Left lung (tissue), 10 donors: Measurements from ENCODE around the gene KLHDC3. TPM values are rescaled to one million over a fixed set of nuclear protein-coding genes. Genes with fewer than 3 reads are reported as not detected.

Experiments used
- ATAC-seq: fragments of 200-7000 bp; cut with Tn5 transposase; one replicate; pipeline ENCODE4 v1.9.1; 2020; ENCODE audit warnings: moderate library complexity
- DNase-seq, 4 donors: peaks; one replicate each; pipeline ENCODE4 v3.0.0-alpha.2; 2013 to 2020
- H3K27ac ChIP-seq, 2 donors: fragments of 200-600 bp; sonication (generic) in 1 of 2; one replicate each; pipeline versions ENCODE4 v1.5.0 to v1.8.0; 2020 to 2021
- H3K27me3 ChIP-seq, 2 donors: fragments of 200-600 bp; sonication (generic) in 1 of 2; one replicate each; pipeline versions ENCODE4 v1.5.0 to v1.8.0; 2020 to 2021
- H3K36me3 ChIP-seq, 2 donors: fragments of 200-600 bp; sonication (generic) in 1 of 2; one replicate each; pipeline versions ENCODE4 v1.5.0 to v1.8.0; 2020 to 2021
- H3K4me1 ChIP-seq, 2 donors: fragments of 200-600 bp; one replicate each; pipeline ENCODE4 v1.8.0; 2021
- H3K4me3 ChIP-seq, 2 donors: fragments of 200-600 bp; sonication (generic) in 1 of 2; one replicate each; pipeline versions ENCODE4 v1.5.0 to v1.8.0; 2020 to 2021; ENCODE audit warnings: mild to moderate bottlenecking in 1 of 2
- H3K9me3 ChIP-seq, 2 donors: fragments of 200-600 bp; sonication (generic) in 1 of 2; one replicate each; pipeline versions ENCODE4 v1.5.0 to v1.8.0; 2020 to 2021
- intact Hi-C, 2 donors: fragments of 100-400 bp; cut with DNase I; formaldehyde crosslinking; loops; one replicate each; pipeline versions ENCODE4 v1.11.2 to v1.14.2; 2022
- polyA plus RNA-seq, 6 donors: library from polyadenylated mRNA; unstranded; fragments of 120-200 nt; gene quantifications; one replicate each; pipeline ENCODE4 v1.2.1, GENCODE V29; 2013; ENCODE audit not compliant: insufficient read length in 6 of 6
- total RNA-seq, 2 donors: library from RNA; stranded (reverse); fragmentation: NEBNext Ultra II Directional; extraction: Animal tissue kit (Norgen Biotek cat#: 25700); gene quantifications; one replicate each; pipeline ENCODE4 v1.2.1, GENCODE V29; 2021
- TF ChIP-seq, protein P1 (sequence below), 2 donors: fragments of 200-600 bp; sonication (generic) in 1 of 2; IDR thresholded peaks; one replicate each; pipeline versions ENCODE4 v1.5.0 to v1.8.0; 2021; ENCODE audit warnings: antibody characterized with exemption in 2 of 2
- donor health status: DM: no; HTN: yes; CAD: no.
- donor health status: DM: no; HTN: no; CAD: no.

The KLHDC3 gene
- total and polyA plus RNA-seq, 8 donors, result 50.5 to 110 (median 97.1) TPM

DNA sequence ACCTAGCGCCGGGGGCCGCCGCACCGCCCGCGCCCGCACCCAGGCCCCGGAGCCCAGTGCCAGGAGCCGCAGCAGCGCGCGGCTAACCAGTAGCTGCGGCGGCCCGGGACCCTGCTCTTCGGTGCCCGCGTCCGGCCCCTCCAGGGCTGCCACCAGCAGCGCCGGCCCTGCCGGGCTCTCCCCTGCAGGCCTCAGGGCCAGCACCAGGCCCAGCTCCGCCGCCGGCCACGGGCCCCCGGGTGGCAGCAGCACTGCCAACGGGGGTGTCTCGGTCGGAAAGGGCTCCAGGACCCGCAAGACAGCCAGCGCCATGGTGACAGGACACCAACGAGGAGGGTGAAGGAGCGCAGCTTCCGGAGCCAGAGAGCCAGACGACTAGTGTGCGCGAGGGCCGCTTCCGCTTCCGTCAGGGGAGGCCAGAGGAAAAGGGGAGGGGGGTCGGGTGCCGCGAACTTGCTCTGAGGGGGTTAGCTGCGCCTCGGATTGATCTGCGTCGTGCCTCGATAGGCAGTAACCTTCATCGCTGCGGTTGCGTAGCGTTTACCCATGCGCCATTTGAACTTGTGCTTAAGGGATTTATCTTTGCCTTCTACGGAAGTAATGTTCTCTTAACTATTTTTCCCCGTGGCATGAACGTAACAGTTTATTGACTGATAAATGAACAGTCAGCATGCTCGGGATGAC is 35.1 kb upstream of the KLHDC3 start, which contains the start of gene PEX6:
Gene PEX6, minus strand, starts transcription at position 343 of the 684 bp plus-strand sequence. Its CDS starts 31 bp downstream, at position 312.
- TF ChIP-seq, protein P1, sequence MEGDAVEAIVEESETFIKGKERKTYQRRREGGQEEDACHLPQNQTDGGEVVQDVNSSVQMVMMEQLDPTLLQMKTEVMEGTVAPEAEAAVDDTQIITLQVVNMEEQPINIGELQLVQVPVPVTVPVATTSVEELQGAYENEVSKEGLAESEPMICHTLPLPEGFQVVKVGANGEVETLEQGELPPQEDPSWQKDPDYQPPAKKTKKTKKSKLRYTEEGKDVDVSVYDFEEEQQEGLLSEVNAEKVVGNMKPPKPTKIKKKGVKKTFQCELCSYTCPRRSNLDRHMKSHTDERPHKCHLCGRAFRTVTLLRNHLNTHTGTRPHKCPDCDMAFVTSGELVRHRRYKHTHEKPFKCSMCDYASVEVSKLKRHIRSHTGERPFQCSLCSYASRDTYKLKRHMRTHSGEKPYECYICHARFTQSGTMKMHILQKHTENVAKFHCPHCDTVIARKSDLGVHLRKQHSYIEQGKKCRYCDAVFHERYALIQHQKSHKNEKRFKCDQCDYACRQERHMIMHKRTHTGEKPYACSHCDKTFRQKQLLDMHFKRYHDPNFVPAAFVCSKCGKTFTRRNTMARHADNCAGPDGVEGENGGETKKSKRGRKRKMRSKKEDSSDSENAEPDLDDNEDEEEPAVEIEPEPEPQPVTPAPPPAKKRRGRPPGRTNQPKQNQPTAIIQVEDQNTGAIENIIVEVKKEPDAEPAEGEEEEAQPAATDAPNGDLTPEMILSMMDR (IDR thresholded peaks at IDR 0.05), result no peak
- Histone ChIP-seq H3K36me3 (peaks cover 0 to 3% of the 10 kb centered on the region in 2 donors), H3K27me3 (no peaks in the 10 kb centered on the region), H3K27ac (peak within 1 kb of the TSS; percentile 67 to 93), H3K4me3 (peak within 1 kb of the TSS; percentile 95 to 96), H3K9me3 (no peaks in the 10 kb centered on the region), H3K4me1 (peaks cover 11 to 41% of the 10 kb centered on the region in 2 donors)
- intact Hi-C loops, result no loop called here
- DNase-seq (peak; percentile 82 to 99 (median 91)), ATAC-seq (peak; percentile 95)

DNA sequence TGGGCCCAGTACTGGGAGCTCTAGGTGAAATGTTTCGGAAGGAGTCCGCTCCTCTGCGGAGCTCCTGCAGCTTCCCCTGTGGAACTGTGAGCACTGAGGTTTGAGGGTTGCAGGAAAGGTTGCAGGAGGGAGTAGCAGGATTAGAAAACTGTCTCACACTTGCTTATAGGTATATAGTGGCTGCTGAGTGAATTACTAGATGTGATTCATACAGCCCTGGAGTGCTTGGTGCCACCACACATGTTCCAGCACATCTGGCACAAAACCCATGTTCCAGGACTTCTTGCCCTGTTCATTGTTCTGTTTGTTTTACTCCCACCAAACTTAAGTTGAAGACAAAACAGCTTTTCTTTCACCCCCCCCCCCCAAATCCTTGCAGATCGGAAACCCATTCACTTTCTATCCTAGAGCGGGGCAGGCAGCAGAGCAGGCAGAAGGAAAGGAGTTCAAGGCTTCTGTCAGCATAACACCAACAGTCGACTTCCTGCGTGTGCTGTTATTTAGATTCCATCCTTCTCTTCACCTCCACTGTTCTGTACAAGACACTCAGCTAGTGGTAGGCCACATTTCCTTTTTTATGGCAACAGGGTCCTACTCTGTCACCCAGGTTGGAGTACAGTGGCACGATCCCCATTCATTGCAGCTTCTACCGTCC is 34.4 kb upstream of the KLHDC3 start:
- Histone ChIP-seq H3K27me3 (no peaks in the 10 kb centered on the region), H3K9me3 (no peaks in the 10 kb centered on the region), H3K4me3 (peak overlapping the region; percentile 95 to 96), H3K36me3 (no peaks in the 10 kb centered on the region), H3K4me1 (peaks cover 11 to 41% of the 10 kb centered on the region in 2 donors), H3K27ac (peak overlapping the region; percentile 67 to 93)
- DNase-seq, result peak in 1 of 4 donors; percentile 8
- ATAC-seq, result peak; percentile 5
- intact Hi-C loops, result no loop called here
- TF ChIP-seq, protein P1 (IDR thresholded peaks at IDR 0.05), result no peak

DNA sequence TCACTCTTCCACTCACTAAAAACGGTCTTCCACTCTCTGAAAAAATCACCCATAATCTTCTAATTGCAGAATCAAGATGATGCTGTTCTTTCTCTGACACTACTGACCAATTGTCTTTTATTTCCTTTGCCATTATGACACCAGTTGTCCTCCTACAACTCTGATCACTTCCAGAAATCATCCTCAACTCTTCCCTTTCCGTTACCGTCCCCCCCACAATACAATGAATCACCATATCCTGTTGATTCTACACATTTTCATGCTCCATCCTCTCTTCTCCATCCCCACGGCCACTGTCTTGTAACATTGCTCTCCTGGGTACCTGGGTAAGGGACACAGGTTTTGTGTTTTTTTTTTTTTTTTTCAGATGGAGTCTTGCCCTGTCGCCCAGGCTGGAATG is 32.2 kb upstream of the KLHDC3 start:
- DNase-seq (no peak), ATAC-seq (no peak)
- intact Hi-C loops, result no loop called here
- H3K4me1 ChIP-seq, result peaks cover 20 to 55% of the 10 kb centered on the region in 2 donors
- H3K9me3 ChIP-seq, result no peaks in the 10 kb centered on the region
- no peak overlapping the region for H3K27ac ChIP-seq
- no peaks in the 10 kb centered on the region for H3K36me3 ChIP-seq
- TF ChIP-seq, protein P1 (IDR thresholded peaks at IDR 0.05), result no peak
- no peak overlapping the region for H3K4me3 ChIP-seq
- H3K27me3 ChIP-seq, result no peaks in the 10 kb centered on the region

DNA sequence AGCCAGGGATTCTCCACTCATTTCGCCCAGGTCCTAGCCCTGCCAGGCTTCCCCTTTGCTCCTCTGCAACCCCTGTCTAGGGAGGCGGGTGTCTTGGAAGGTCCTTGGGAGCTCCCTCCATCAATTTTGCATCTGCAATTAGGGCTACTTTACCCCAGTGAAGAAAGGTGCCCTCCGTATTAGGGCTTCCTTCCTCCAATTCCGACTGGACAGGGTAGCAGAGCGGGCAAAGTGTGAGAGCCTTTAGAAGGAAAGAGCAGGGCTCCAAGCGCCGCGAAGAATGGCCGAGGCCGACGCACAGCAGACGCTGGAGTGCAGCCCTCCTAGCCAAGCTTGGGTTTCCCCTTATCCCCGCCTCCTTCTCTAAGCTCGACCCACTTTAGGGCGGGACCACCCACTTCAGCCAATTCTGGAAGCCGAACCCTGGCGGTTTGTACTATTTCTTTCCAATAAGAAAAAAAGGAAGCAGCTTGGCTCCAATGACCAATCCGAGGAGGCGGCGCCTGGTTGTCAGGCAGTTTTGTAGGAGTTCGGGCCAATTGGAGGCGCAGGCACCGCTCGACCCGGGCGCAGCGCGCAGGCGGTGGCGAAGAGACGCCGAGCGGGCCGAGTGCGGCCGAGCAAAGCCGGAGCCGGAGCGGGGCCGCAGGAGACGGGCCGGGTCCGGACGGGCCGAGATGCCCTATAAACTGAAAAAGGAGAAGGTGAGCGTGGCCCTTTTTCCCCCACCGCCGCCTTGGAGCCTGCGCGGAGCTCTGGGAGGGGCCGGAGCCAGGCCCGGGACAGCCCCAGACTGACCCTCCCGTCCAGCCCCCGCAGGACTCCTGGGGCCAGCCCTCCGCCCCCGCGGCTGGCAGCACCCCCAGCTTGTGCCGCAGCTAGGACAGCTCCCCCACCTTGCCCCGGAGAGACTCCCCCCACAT is 29.8 kb upstream of the KLHDC3 start, which contains the start of gene PPP2R5D:
Gene PPP2R5D, plus strand, starts transcription at position 570 of the 923 bp plus-strand sequence. Its CDS starts 108 bp downstream, at position 678.
- intact Hi-C loops, result no loop called here
- no peaks in the 10 kb centered on the region for H3K9me3 ChIP-seq
- ATAC-seq (peak; percentile 96), DNase-seq (peak; percentile 95 to 98 (median 97))
- peak within 1 kb of the TSS; percentile 69 to 87 for H3K27ac ChIP-seq
- TF ChIP-seq, protein P1 (IDR thresholded peaks at IDR 0.05), result peak in 1 of 2 donors; percentile 15
- peaks cover 22 to 53% of the 10 kb centered on the region in 2 donors for H3K4me1 ChIP-seq
- H3K4me3 ChIP-seq, result peak within 1 kb of the TSS; percentile 85 to 96
- peaks cover 0 to 4% of the 10 kb centered on the region in 2 donors for H3K36me3 ChIP-seq
- no peaks in the 10 kb centered on the region for H3K27me3 ChIP-seq
